ENCODE results near the gene SPHK1.

- TF ChIP-seq RAD21 (conservative IDR thresholded peaks at IDR 0.05) (no peak), CTCF (IDR thresholded peaks at IDR 0.05; ENCODE audit: poor library complexity, severe bottlenecking) (no peak), REST (IDR thresholded peaks at IDR 0.05; ENCODE audit: borderline replicate concordance) (no peak), EP300 (conservative IDR thresholded peaks at IDR 0.05; ENCODE audit: poor library complexity, severe bottlenecking) (no peak), MXI1 (conservative IDR thresholded peaks at IDR 0.05; ENCODE audit: poor library complexity, severe bottlenecking) (no peak), POLR2AphosphoS5 (IDR thresholded peaks at IDR 0.05) (no peak), EZH2 (IDR thresholded peaks at IDR 0.05; ENCODE audit: borderline replicate concordance, insufficient read depth, low read length, poor library complexity, severe bottlenecking) (no peak), SMC3 (conservative IDR thresholded peaks at IDR 0.05; ENCODE audit: poor library complexity) (no peak), TAF1 (IDR thresholded peaks at IDR 0.05; ENCODE audit: low read depth) (no peak)
These were observed 48.6 kb upstream of the SPHK1 start for GRCh38 chr17:76335716-76336381.

Measured in neural cell (in vitro differentiated cells).